GM18526 (cell line): ENCODE results near the gene SLC13A2.

ENCODE experiments used
- POLR2A ChIP-seq: IDR thresholded peaks from 3 replicates; pipeline ENCODE4 v1.6.1; 2011; ENCODE audit not compliant: insufficient read length; ENCODE audit errors: extremely low read depth

The SLC13A2 gene

GRCh38 chr17:28470266-28470913, 3.1 kb upstream of the SLC13A2 start:
- no peak for TF ChIP-seq POLR2A

GRCh38 chr17:28470914-28471366, 2.5 kb upstream of the SLC13A2 start:
- no peak for TF ChIP-seq POLR2A

GRCh38 chr17:28471531-28472342, 1.7 kb upstream of the SLC13A2 start:
- no peak for TF ChIP-seq POLR2A

DNA sequence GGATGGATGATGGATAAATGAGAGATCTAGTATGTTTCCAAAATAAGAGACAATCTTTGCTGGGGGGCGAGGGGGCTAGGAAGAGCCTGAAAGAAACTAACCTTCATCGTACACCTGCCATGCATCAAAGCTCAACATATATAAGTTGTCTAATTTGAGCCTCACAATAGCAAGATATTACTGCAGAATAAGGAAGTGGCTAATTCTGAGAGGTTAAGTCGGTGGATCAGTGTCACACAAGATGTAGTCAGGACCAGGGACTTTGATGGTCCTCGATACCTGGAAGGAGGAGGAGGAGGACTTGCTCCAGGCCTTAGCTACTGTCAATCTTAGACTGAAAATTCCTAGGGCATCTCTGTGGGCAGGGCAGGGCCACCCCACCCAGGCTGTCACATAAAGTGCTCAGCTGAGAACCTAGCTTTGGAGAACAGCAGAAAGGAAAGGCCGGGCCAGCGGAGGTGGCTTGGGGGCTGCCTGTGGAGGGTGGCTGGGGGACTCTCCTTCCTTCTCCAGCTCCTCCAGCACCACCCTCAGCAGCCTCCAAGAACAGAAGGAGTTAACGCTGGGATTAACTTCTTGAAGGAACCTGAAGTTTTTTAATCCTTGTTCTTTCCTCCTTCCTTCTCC, 460 bp upstream of the SLC13A2 start:
- no peak for TF ChIP-seq POLR2A

DNA sequence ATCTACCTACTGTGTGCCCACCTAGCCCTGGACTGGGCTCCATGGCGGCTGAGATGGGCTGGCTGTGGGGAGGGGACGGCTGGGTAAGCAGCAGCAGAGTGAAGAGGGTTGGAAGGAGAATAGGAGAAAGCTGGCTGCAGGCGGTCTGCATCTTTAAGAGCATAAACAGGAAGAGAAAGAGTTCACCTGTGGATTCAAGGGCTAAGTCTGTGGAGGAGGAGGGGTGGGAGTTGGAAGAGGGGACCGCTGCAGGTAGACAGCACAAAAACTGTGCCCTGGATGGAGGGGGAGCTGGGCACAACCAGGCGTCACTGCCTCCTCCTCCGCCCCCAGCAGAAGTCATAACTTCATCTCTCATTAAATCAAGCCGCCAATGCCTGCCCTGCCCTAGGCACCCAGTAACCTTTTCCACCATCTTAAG, 677 bp downstream of the SLC13A2 start:
- TF ChIP-seq POLR2A = no peak

DNA sequence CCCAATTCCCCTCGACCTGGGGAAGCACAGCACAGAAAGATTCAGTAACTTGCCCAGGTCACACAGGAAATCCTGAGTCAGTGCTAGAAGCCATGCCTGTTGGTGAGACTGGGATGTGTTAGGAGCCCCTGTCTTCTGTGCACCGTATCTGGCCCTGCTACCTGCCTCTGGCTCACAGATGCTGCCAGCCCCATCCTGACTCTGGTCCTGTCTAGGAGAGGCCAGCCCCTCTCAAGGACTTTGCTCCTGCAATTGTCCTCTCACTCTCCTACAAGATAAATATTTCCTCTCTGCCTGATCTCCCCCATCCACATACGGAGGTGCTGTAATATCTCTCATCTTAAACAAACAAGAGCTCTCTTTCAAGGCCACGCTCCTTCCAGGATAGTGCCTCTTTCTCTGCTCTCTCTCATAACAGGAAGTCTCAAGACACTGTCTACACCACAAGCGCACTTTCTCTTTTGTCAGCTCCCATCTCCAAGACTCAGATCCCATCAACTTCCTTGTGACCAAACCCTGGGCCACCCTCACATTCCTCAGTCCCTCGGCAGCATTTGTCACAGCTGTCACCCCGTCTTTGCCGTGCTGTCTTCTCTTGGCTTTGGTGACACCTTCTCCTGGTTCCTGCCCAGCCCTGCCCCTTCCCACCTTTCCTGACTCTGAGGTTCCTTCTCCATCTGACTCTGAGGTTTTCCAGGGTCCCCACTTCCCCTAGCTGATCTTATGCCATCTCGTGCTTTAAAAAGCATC, 1.9 kb downstream of the SLC13A2 start:
- no peak for TF ChIP-seq POLR2A

DNA sequence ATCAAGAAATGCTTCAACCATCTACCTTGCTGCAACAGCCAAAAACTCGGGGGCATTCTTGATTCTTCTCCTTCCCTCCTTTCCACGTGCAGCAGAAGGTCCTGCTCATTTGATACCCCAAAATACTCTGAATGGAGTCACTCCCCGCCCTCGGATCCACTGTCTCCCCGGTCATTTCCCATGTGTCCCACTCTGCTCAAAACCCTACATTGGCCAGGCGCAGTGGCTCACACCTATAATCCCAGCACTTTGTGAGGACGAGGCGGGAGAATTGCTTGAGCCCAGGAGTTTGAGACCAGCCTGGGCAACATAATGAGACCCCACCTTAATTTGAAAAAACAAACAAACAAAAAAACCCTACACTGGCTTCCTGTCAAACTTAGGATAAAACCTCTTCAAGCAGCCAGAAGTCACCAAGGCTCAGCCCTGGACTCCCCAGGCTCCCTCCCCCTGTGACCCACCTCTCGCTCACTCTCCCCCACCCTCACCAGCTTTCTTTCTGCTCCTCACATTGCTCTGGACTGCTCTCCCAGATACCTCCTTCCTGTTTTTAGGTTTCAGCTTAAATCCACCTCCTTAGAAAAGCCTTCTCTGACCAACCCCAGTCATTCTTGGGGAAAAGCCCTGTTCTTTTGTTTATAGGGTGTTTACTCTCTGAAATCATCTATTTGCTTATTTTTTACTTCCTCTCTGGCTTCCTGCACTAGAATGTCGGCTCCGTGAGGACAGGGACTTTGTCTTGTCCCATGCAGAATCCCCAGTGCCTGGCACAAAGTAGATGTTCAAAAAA, 2.8 kb downstream of the SLC13A2 start:
- TF ChIP-seq POLR2A = no peak

- no peak for TF ChIP-seq POLR2A
Observed at GRCh38 chr17:28477928-28478327, 4.5 kb downstream of the SLC13A2 start.

DNA sequence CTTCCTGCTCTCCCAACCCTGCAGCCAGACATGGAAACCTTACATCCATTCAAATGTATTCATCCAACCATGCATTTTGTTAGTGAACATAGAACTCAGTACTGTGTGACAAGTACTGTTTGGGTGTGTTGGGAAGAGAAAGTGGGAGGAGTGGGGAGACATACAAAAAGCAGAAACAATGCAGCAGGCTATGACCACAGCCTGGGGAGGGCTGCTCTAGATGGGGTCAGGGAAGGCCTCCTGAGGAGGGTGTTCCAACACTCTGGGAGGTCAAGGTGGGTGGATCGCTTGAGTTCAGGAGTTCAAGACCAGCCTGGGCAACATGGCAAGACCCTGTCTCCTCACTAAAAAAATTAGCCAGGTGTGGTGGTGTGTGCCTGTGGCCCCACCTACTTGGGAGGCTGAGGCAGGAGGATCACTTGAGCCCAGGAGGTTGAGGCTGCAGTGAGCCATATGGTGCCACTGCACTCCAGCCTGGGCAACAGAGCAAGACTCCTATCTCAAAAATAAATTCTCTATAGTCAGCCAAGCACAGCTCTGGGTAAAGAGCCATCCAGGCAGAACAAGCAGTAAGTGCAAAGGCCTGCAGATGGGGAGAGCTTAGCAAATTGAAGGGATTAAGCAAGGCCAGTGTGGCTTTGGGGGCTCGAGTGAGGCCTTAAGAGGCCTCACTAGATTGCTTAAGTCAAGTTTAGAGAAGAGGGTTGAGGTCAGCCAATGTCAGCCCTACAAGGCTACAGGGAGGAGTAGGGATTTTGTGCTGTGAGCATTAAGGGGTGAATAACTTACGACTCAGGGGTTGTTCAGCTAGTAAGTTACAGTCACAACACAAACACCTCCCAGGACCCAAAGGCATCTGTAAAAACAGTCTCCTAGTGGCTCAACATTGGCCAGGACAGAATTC, 5.5 kb downstream of the SLC13A2 start:
- no peak for TF ChIP-seq POLR2A

- no peak for TF ChIP-seq POLR2A
Observed at GRCh38 chr17:28480278-28480677, 6.8 kb downstream of the SLC13A2 start.

DNA sequence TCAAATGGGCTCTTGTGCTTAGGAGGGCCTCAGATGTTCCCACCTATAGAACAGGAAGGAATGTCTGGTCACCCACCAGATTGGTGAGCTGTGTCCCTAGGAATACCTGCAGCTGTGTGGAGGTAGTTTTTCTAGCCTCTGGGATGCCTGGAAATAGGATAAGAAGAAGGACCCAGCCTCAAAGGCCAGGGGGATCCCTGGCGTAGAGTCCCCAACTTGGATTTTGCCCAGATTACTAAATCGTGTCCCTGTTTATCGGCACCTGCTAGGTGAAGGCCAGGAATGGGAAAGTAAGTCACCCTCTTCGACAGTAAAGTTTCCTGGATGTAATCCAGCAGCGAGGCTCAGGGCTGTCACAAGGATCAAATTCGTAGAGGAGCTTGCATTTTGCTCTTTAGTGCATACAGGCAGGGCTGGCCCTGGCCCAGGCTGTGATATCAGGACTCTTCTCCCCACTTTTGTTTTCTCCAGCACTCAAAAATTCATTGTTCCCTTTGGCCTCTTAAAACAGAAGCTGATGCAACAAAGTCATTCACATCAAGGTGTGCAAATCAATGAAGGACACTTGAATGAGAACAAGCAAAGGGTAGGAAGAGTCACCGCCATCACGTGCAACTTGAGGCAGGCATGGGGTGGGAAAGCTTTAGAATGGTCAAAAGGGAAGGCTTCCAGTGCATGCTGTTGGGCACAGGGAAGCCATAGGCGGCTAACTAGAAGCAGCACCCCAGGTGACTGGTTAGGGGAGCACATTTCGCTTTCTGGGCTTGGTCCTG, 7.5 kb downstream of the SLC13A2 start:
- TF ChIP-seq POLR2A = no peak

DNA sequence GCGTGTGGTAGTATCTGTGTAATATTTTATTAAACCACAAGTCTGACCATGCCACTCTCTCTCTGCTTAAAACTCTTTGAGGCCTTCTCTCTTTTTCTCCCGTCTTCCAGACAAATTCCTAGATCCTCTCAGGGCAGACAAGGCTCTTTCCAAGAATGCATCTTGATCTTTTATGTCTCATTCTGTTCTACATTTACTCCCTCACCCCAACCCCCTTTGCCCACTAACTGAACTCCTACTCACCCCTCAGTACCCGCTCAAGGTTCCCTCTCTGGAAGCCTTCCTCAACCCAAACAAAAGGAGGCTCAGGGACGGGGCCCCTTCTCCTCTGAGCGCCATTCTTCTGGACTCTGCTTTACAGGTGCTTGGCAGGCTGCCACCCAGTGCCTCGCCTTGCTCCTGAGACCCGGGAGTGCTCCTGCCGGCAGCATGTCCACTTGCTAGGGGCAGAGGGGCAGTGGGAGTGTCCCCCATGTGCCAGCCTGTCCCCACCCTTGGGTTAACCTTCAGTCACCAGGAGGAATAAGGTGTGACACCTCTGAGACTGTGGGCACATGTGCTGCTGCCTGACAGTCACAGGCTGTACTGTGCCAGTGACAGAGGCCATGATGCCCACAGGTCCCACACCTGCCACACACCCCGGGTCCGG, 9.2 kb downstream of the SLC13A2 start:
- no peak for TF ChIP-seq POLR2A
